WTC11 (cell line): Measurements from ENCODE around the gene SKI. TPM values are rescaled to one million over a fixed set of nuclear protein-coding genes. Genes with fewer than 3 reads are reported as not detected.
"Not testable (repeated sequence)": the region's sequence is repeated elsewhere in the genome, so short reads cannot be mapped to it uniquely, and the experiment has no call there.

Experiments used
- ATAC-seq: fragments of 200-7000 bp; cut with Tn5 transposase; 2 replicates; pipeline ENCODE4 v1.10.0; 2021; ENCODE audit warnings: mild to moderate bottlenecking, moderate library complexity
- CTCF ChIA-PET: fragments of 300-600 bp; sonication (Branson Sonifier 250); formaldehyde crosslinking; loops from one replicate; lab custom pipeline; 2021; ENCODE audit warnings: antibody characterized with exemption; lab: Charles Lee
- POLR2A ChIA-PET: fragments of 350-600 bp; sonication (Branson Sonifier 250); formaldehyde crosslinking; loops from one replicate; lab custom pipeline; 2021; ENCODE audit warnings: antibody characterized with exemption; lab: Charles Lee
- DNase-seq: peaks from one replicate; pipeline ENCODE4 v3.0.0; 2021; ENCODE audit warnings: low spot score
- H3K27ac Mint-ChIP-seq: 2 replicates; pipeline ENCODE4 v1.8.0; 2021; ENCODE audit warnings: mixed read lengths
- H3K27me3 Mint-ChIP-seq: 2 replicates; pipeline ENCODE4 v1.8.0; 2021; ENCODE audit warnings: low read depth, mild to moderate bottlenecking, moderate library complexity, mixed read lengths
- H3K36me3 Mint-ChIP-seq: 2 replicates; pipeline ENCODE4 v1.8.0; 2021; ENCODE audit warnings: mixed read lengths
- H3K4me1 Mint-ChIP-seq: 2 replicates; pipeline ENCODE4 v1.8.0; 2022; ENCODE audit warnings: mixed read lengths
- H3K4me3 Mint-ChIP-seq: 2 replicates; pipeline ENCODE4 v1.8.0; 2021; ENCODE audit warnings: mild to moderate bottlenecking, moderate library complexity, mixed read lengths
- H3K9me3 Mint-ChIP-seq: 2 replicates; pipeline ENCODE4 v1.8.0; 2021; ENCODE audit warnings: mixed read lengths
- ARID4B ChIP-seq: sonication (generic); formaldehyde crosslinking; IDR thresholded peaks from 2 replicates; pipeline ENCODE4 v1.8.0; 2023; ENCODE audit warnings: missing genetic modification reagents, mild to moderate bottlenecking, borderline replicate concordance
- ELF4 ChIP-seq: sonication (generic); formaldehyde crosslinking; IDR thresholded peaks from 2 replicates; pipeline ENCODE4 v1.8.1; 2022; ENCODE audit warnings: low read depth, mild to moderate bottlenecking, moderate library complexity, missing genetic modification reagents
- ERG ChIP-seq: fragments of 250-450 bp; sonication (Bioruptor Pico); IDR thresholded peaks from 2 replicates; pipeline ENCODE4 v1.8.0; 2021; ENCODE audit warnings: mild to moderate bottlenecking
- OVOL2 ChIP-seq: fragments of 250-450 bp; sonication (Bioruptor Pico); IDR thresholded peaks from 2 replicates; pipeline ENCODE4 v1.9.0; 2021; ENCODE audit warnings: mild to moderate bottlenecking, borderline replicate concordance
- STAT6 ChIP-seq: sonication (generic); formaldehyde crosslinking; conservative IDR thresholded peaks from 2 replicates; pipeline ENCODE4 v1.8.1; 2023; ENCODE audit warnings: mild to moderate bottlenecking, low read depth, missing genetic modification reagents, moderate library complexity
- ZBTB43 ChIP-seq: sonication (generic); formaldehyde crosslinking; IDR thresholded peaks from 2 replicates; pipeline ENCODE4 v1.8.1; 2023; ENCODE audit warnings: mild to moderate bottlenecking, missing genetic modification reagents
- total RNA-seq: library from RNA; stranded (reverse); gene quantifications from 3 replicates; pipeline ENCODE4 v1.2.3, GENCODE V29; 2021
- TF ChIP-seq, protein P1 (sequence below): sonication (generic); formaldehyde crosslinking; IDR thresholded peaks from 2 replicates; pipeline ENCODE4 v1.8.1; 2023; ENCODE audit warnings: mild to moderate bottlenecking, missing genetic modification reagents, moderate library complexity
- TF ChIP-seq, protein P2 (sequence below): sonication (generic); formaldehyde crosslinking; IDR thresholded peaks from 2 replicates; pipeline ENCODE4 v1.8.0; 2022; ENCODE audit warnings: mild to moderate bottlenecking, missing genetic modification reagents

SKI gene
- total RNA-seq, 1 experiment from 2014 or later, result 88.6 TPM

- Mint-ChIP-seq H3K4me1 (peaks cover 35% of the 10 kb centered on the region), H3K27me3 (no peaks in the 10 kb centered on the region), H3K9me3 (peaks cover 4% of the 10 kb centered on the region), H3K27ac (peak overlapping the region; percentile 62; the same call in 1 of the 2 replicates), H3K36me3 (no peaks in the 10 kb centered on the region), H3K4me3 (no peak overlapping the region)
- DNase-seq (no peak), ATAC-seq (no peak)
- TF ChIP-seq STAT6 (CRISPR knock-in tag) (no peak), ARID4B (no peak), ERG (CRISPR knock-in tag) (no peak), ELF4 (CRISPR knock-in tag) (no peak), OVOL2 (CRISPR knock-in tag) (no peak)
- TF ChIP-seq, protein P1, sequence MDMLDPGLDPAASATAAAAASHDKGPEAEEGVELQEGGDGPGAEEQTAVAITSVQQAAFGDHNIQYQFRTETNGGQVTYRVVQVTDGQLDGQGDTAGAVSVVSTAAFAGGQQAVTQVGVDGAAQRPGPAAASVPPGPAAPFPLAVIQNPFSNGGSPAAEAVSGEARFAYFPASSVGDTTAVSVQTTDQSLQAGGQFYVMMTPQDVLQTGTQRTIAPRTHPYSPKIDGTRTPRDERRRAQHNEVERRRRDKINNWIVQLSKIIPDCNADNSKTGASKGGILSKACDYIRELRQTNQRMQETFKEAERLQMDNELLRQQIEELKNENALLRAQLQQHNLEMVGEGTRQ (CRISPR knock-in tag), result no peak
- ChIA-PET CTCF (interaction anchor here (0.7 kb wide), 1 partner anchor 53 kb away, joined by 3 read pairs; no protein-coding TSS in a partner anchor), POLR2A (no interaction called here)
These were observed 30.9 kb downstream of the SKI start for GRCh38 chr1:2258996-2259395.

- CTCF ChIA-PET, result interaction anchor here (1.5 kb wide), 1 partner anchor 122 kb away, joined by 3 read pairs; no protein-coding TSS in a partner anchor
- Mint-ChIP-seq H3K4me3 (no peak overlapping the region), H3K27ac (peak overlapping the region; percentile 50), H3K4me1 (peaks cover 35% of the 10 kb centered on the region), H3K27me3 (no peaks in the 10 kb centered on the region), H3K9me3 (no peaks in the 10 kb centered on the region), H3K36me3 (no peaks in the 10 kb centered on the region)
- ATAC-seq, result peak; percentile 47; the same call in 1 of the 2 replicates
- POLR2A ChIA-PET, result no interaction called here
- TF ChIP-seq ZBTB43 (CRISPR knock-in tag) (no peak), ERG (CRISPR knock-in tag) (no peak)
- TF ChIP-seq, protein P2, sequence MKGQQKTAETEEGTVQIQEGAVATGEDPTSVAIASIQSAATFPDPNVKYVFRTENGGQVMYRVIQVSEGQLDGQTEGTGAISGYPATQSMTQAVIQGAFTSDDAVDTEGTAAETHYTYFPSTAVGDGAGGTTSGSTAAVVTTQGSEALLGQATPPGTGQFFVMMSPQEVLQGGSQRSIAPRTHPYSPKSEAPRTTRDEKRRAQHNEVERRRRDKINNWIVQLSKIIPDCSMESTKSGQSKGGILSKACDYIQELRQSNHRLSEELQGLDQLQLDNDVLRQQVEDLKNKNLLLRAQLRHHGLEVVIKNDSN (CRISPR knock-in tag), result no peak
- DNase-seq, result no peak
These were observed 31.7 kb downstream of the SKI start for GRCh38 chr1:2259668-2260402.

DNA sequence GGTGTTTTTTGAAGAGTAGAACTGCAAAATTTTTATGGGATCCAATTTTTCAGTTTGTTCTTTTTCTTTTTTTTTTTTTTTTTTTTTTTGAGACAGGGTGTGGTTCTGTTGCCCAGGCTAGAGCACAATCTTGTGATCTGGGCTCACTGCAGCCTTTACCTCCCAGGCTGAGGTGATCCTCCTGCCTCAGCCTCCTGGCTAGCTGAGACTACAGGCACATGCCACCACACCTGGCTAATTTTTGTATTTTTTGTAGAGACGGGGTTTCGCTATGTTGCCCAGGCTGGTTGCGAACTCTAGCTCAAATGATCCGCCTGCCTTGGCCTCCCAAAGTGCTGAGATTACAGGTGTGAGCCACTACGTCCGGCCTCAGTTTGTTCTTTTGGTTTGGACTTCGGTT is 32.4 kb downstream of the SKI start:
- CTCF ChIA-PET, result interaction anchor here (1.5 kb wide), 1 partner anchor 121 kb away, joined by 3 read pairs; no protein-coding TSS in a partner anchor
- H3K36me3 Mint-ChIP-seq, ATAC-seq, H3K9me3 Mint-ChIP-seq, POLR2A ChIA-PET, H3K4me3 Mint-ChIP-seq, H3K27me3 Mint-ChIP-seq, DNase-seq: not testable (repeated sequence)
- peaks cover 41% of the 10 kb centered on the region for H3K4me1 Mint-ChIP-seq
- H3K27ac Mint-ChIP-seq, result peak overlapping the region; percentile 50
